Neural cell (in vitro differentiated cells): ENCODE results near the gene NECTIN2. TPM values are rescaled to one million over a fixed set of nuclear protein-coding genes. Genes with fewer than 3 reads are reported as not detected.

Source experiments
- H2AFZ ChIP-seq: fragments of 200-600, 300-800 bp; sonication (generic), shearing (Covaris generic); 2 replicates; pipeline ENCODE4 v1.6.0; 2014; ENCODE audit warnings: low read depth, mild to moderate bottlenecking, antibody characterized with exemption, low read length, moderate library complexity
- H3F3A ChIP-seq: fragments of 200-600 bp; shearing (Covaris generic); 2 replicates; pipeline ENCODE4 v1.6.1; 2016; ENCODE audit warnings: mild to moderate bottlenecking, moderate library complexity, mixed read lengths, antibody characterized with exemption, low read length; ENCODE audit not compliant: insufficient read depth, poor library complexity, severe bottlenecking
- H3K27ac ChIP-seq: fragments of 200-600, 300-800 bp; sonication (generic), shearing (Covaris generic); 2 replicates; pipeline ENCODE4 v1.5.1; 2014; ENCODE audit warnings: mild to moderate bottlenecking, low read length, moderate library complexity
- H3K27me3 ChIP-seq: fragments of 300-800, 200-600 bp; sonication (generic), shearing (Covaris generic); 2 replicates; pipeline ENCODE4 v1.6.0; 2014; ENCODE audit warnings: mild to moderate bottlenecking, low read depth, low read length, moderate library complexity; ENCODE audit not compliant: insufficient read depth
- H3K36me3 ChIP-seq: fragments of 300-800, 200-600 bp; sonication (generic), shearing (Covaris generic); 2 replicates; pipeline ENCODE4 v1.5.1; 2014; ENCODE audit warnings: mild to moderate bottlenecking, antibody characterized with exemption, low read length, moderate library complexity; ENCODE audit not compliant: insufficient read depth
- H3K4me2 ChIP-seq: fragments of 300-800, 200-600 bp; sonication (generic), shearing (Covaris generic); 2 replicates; pipeline ENCODE4 v1.6.0; 2014; ENCODE audit warnings: mild to moderate bottlenecking, low read length
- H3K4me3 ChIP-seq: fragments of 300-800, 200-600 bp; sonication (generic), shearing (Covaris generic); 2 replicates; pipeline ENCODE4 v1.5.1; 2014; ENCODE audit warnings: mild to moderate bottlenecking, low read length, moderate library complexity
- H3K79me2 ChIP-seq: fragments of 200-600 bp; shearing (Covaris generic); replicated peaks from 2 replicates; pipeline ENCODE4 v1.6.0; 2014; ENCODE audit warnings: mild to moderate bottlenecking, low read length, moderate library complexity; ENCODE audit not compliant: insufficient read depth
- H3K9ac ChIP-seq: fragments of 300-800, 200-600 bp; sonication (generic), shearing (Covaris generic); 2 replicates; pipeline ENCODE4 v1.6.1; 2016; ENCODE audit warnings: mild to moderate bottlenecking, low read length, mixed read lengths
- H3K9me2 ChIP-seq: fragments of 200-600 bp; shearing (Covaris generic); 2 replicates; pipeline ENCODE4 v1.6.1; 2016; ENCODE audit warnings: mild to moderate bottlenecking, low read length, mixed read lengths; ENCODE audit not compliant: insufficient read depth
- H3K9me3 ChIP-seq: fragments of 200-600, 300-800 bp; sonication (generic), shearing (Covaris generic); 2 replicates; pipeline ENCODE4 v1.6.1; 2016; ENCODE audit warnings: mild to moderate bottlenecking, mixed run types, low read length, moderate library complexity, mixed read lengths
- H4K20me1 ChIP-seq: fragments of 200-600 bp; shearing (Covaris generic); 2 replicates; pipeline ENCODE4 v1.6.1; 2016; ENCODE audit warnings: mild to moderate bottlenecking, mixed run types; ENCODE audit not compliant: insufficient read depth
- CTCF ChIP-seq: fragments of 450-650 bp; IDR thresholded peaks from 2 replicates; pipeline ENCODE4 v1.5.1; 2014; ENCODE audit warnings: antibody characterized with exemption, mild to moderate bottlenecking, moderate library complexity; ENCODE audit not compliant: poor library complexity, severe bottlenecking
- EP300 ChIP-seq: fragments of 450-650 bp; conservative IDR thresholded peaks from 2 replicates; pipeline ENCODE4 v1.6.1; 2014; ENCODE audit warnings: antibody characterized with exemption, mild to moderate bottlenecking, moderate library complexity; ENCODE audit not compliant: poor library complexity, severe bottlenecking
- EZH2 ChIP-seq: fragments of 200-600, 300-800 bp; shearing (Covaris generic), sonication (generic); IDR thresholded peaks from 2 replicates; pipeline ENCODE4 v1.6.1; 2014; ENCODE audit warnings: antibody characterized with exemption, low read length, borderline replicate concordance, mild to moderate bottlenecking; ENCODE audit not compliant: insufficient read depth, poor library complexity, severe bottlenecking
- MXI1 ChIP-seq: fragments of 450-650 bp; conservative IDR thresholded peaks from 2 replicates; pipeline ENCODE4 v1.6.1; 2014; ENCODE audit warnings: antibody characterized with exemption, mild to moderate bottlenecking; ENCODE audit not compliant: poor library complexity, severe bottlenecking
- POLR2AphosphoS5 ChIP-seq: IDR thresholded peaks from 2 replicates; pipeline ENCODE4 v1.6.1; 2012
- RAD21 ChIP-seq: fragments of 450-650 bp; conservative IDR thresholded peaks from 2 replicates; pipeline ENCODE4 v1.6.1; 2014; ENCODE audit warnings: antibody characterized with exemption, mild to moderate bottlenecking, moderate library complexity
- REST ChIP-seq: IDR thresholded peaks from 2 replicates; pipeline ENCODE4 v1.6.1; 2012; ENCODE audit warnings: borderline replicate concordance
- SMC3 ChIP-seq: fragments of 450-650 bp; conservative IDR thresholded peaks from 2 replicates; pipeline ENCODE4 v1.6.1; 2014; ENCODE audit warnings: antibody characterized with exemption, mild to moderate bottlenecking, moderate library complexity; ENCODE audit not compliant: poor library complexity
- TAF1 ChIP-seq: IDR thresholded peaks from 2 replicates; pipeline ENCODE4 v1.6.1; 2012; ENCODE audit warnings: low read depth
- polyA plus RNA-seq: library from polyadenylated mRNA; depleted of rRNA; stranded (reverse); fragments of >200 nt; gene quantifications from 2 replicates; pipeline ENCODE4 v1.2.3, GENCODE V29; 2014

The NECTIN2 gene
- polyA plus RNA-seq, 1 donor from 2014 or later = 33.2 TPM

GRCh38 chr19:44807162-44807561, 38.9 kb upstream of the NECTIN2 start:
- H3K4me3 ChIP-seq = no peak overlapping the region
- H4K20me1 ChIP-seq = no peaks in the 10 kb centered on the region
- no peaks in the 10 kb centered on the region for H3K9me3 ChIP-seq
- no peaks in the 10 kb centered on the region for H3K9me2 ChIP-seq
- no peak overlapping the region for H3K4me2 ChIP-seq
- no peaks in the 10 kb centered on the region for H3F3A ChIP-seq
- H2AFZ ChIP-seq = no peak overlapping the region
- no peak overlapping the region for H3K27ac ChIP-seq
- peaks cover 7% of the 10 kb centered on the region for H3K27me3 ChIP-seq
- H3K9ac ChIP-seq = no peak overlapping the region
- H3K36me3 ChIP-seq = no peaks in the 10 kb centered on the region
- no peaks in the 10 kb centered on the region for H3K79me2 ChIP-seq
- TF ChIP-seq MXI1 (no peak), EP300 (no peak), SMC3 (no peak), TAF1 (no peak), REST (no peak), RAD21 (no peak), POLR2AphosphoS5 (no peak), CTCF (no peak), EZH2 (no peak)

DNA sequence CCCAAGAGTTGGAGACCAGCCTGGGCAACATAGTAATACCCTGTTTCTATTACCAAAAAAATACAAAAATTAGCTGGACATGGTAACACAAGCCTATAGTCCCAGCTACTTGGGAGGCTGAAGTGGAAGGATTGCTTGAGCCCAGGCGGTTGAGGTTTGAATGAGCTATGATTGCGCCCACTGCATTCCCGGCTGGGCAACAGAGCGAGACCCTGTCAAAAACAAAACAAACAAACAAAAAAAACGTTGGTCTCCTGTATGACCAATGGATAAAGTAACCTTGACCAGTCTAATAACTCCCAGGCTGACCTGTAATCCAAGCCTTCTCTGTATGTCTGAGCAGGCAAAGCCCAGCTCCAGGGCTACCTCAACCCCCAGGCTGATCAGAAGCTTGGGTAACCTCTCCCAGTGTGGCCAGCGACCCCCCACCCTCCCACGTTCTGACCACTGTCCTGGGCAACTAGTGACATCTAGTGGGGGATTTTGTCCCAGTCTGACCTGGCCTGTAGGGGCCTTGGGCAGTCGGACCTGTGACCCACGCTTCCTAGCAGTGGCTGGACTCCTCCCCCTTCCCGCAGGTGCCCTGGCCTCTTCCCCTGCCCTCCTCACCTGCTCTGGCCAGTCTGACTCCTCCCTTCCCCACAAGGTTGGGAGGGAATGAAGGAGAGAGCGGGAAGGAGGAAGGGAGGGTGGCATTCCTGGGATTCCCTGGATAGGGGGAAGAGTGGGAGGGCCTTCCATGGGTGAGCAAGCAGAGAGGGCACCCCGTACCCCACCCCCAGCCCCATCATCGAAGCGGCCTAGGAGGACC, 38.2 kb upstream of the NECTIN2 start:
- no peaks in the 10 kb centered on the region for H3K36me3 ChIP-seq
- no peak overlapping the region for H3K4me2 ChIP-seq
- H3K9me3 ChIP-seq = no peaks in the 10 kb centered on the region
- no peak overlapping the region for H2AFZ ChIP-seq
- H3K27ac ChIP-seq = no peak overlapping the region
- no peaks in the 10 kb centered on the region for H4K20me1 ChIP-seq
- no peak overlapping the region for H3K9ac ChIP-seq
- H3K79me2 ChIP-seq = no peaks in the 10 kb centered on the region
- peaks cover 7% of the 10 kb centered on the region for H3K27me3 ChIP-seq
- no peak for TF ChIP-seq RAD21
- peak; percentile 36 for TF ChIP-seq CTCF
- no peak overlapping the region for H3K4me3 ChIP-seq
- H3F3A ChIP-seq = no peaks in the 10 kb centered on the region
- H3K9me2 ChIP-seq = no peaks in the 10 kb centered on the region
